HS-27A (cell line): Measurements from ENCODE around the gene SUSD5.
"Not testable (repeated sequence)": the region's sequence is repeated elsewhere in the genome, so short reads cannot be mapped to it uniquely, and the experiment has no call there.

Experiments
- DNase-seq: peaks from one replicate; pipeline ENCODE4 v3.0.0-alpha.2; 2012; ENCODE audit warnings: low read depth, missing footprints

The SUSD5 gene

DNA sequence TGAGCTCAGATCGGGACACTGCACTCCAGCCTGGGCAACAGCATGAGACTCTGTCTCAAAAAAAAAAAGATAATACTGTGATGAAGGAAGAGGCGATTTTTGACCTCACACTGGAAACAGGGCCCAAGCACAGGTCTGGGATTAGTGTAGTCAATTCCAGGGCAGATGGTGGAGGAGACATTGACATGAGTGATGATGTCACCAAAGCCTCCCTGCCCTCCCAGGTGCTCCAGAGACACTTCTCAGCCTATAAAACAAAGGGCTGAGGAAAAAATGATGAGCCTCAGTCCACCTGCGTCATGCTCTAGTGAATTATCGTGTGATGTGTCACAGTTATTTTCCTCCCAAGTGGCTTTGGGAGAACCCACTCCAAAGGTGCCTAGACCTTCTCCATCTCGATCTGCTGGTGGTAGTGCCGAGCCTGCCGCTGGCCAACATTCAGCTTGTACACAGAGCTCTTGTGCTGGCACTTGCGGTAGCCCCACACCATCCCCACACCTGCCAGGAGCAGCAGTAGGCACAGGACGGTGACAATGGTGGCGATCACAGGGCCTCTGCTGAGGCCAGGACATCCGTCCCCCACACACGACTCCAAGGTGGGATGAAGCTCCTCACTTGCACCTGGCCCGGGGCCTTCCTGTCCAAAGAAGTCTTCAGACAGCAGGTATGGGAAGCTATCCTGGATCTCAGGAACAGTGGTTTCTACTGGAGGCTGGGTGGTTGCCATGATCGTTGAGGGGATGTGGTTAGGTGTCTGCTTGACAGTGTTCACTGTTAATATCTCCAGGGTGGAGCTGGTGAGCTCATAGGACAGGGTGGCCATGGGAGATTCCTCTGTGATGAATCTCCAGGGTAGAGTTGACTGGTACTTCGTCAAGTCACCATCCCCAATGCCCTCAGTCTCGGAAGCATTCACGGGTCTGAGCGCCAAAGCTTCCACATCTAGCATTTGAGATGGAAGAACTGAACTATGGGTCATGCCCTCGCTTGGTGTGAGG lies 65.9 kb downstream of the SUSD5 start:
- no peak for DNase-seq

DNA sequence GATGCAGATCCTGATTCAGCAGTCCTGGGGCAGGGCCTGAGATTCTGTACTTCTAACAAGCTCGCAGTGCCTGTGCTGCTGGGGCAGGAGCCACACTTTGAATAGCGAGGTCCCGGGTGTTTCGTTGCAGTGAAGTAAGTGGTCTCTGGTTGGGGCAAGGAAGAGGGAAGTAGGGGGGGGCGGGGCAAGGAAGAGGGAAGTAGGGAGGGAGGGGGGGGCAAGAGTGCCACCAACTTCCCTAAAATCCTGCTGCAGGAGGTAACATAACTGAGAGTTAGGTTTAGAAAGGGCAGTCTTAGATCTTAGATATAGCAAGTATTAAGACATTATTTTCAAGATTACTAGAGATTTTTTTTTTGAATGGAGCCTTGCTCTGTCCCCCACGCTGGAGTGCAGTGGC lies 69.3 kb downstream of the SUSD5 start:
- DNase-seq: no peak

DNA sequence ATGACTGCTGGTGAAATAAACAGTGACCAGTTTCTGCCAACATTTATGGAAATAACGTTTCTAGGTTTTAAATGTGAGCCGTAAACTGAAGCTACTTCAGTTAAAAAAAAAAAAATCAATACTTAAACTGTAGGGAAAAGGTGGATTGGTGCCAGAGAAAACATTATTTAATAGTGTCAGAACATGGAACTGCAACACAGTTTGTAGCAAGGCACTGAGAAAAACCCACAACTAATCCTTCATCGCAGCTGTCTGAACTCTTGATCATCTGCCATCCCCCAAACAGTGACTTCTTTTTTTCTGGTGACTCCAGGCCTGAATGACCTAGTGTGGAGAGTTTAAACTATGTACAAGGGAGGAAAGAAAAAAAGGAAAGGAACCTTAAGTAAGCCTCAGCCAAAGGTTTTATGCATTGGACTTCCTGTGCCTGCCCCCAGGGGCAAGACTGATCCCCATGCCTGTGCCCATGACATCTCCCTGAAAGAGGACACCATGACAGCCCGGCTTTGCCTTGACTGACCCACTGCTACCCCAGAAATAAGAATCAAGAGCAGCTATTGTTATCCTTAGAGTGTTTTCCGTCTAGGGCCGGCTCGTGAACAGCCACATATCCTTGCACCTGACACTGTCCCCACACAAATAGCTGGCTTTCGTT lies 71.7 kb downstream of the SUSD5 start:
- peak; percentile 45 for DNase-seq

DNA sequence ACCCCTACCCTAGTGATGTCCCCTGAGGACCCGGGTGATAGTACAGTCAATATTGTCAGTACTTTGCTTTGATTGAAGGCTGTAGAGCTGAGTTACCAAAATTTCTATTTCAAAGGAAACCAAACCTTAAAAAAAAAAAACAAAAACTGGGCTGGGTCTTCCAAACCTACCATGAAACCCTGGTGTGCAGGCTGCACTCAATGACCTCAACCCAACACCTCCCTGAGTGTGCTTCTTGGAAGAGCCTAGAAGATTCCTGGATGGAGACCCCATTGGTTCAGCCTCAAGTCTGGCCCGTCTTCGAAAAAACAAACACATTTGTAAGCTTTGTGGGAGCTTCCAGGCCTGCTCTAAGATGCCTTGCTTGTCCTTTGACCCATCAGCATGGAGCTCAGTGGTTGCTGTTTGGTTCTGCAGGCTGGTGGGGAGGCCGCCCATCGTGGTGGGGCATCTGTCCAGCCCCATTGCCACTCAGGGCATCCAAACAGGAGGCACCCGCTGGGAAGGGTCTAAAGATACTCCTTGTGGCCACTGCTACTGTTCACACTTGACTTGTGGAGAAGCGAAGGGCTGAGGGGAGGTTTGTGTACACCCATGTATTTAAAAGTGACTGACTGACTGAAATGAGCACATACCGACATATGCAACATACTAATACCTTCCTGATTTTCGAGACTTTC lies 72.6 kb downstream of the SUSD5 start:
- DNase-seq: no peak

DNA sequence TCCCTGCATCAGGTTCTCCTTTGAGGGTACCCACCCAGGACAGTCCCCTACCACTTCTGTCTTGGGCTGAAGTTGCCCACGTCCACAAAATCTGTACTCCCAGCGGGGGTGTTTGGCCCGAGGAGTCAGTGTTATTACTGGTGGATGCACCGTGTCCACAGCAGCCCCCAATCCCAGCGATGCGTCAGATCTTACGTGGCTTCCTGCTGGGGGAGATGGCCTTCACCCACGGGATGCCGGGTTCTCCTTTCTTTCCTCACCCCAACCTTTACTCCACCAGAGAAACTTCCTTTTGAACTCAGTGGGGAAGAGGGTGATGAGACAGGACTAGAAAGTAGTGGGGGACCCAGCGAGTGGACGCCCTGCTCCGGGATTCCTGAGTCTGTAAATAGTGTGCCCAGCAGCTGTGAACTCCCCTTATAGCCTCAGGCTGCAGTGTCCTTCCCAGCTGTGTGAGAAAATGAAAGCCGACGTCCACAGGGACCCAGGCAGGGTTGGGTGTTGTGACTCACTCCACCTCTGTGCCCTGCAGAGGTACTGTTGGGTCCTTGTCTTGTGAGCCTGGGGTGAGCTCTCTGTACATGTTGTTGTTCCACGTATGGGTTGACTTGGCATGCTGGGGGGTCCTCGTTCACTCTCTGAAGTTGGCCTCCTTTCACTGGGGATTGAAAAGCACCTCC lies 73.2 kb downstream of the SUSD5 start:
- DNase-seq: no peak

DNA sequence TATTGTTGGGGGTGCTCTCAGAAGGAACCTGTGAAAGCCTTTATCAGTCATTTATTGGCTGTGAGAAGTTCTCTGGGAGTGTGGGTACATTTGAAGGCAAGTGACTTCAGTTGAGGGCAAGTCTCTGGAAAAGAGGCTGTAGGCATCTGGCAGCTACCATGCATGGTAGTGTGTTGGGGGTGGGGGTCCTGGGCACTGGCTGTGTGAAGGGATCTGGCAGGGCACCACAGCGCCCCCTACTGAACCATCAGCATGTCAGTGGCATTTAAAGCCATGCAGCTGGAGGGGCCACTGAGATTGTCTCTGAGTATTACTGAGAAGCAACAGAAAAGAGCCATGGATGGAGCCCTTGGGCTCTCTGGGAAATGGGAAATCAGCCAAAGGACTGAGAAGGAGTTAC lies 74.2 kb downstream of the SUSD5 start:
- no peak for DNase-seq

DNA sequence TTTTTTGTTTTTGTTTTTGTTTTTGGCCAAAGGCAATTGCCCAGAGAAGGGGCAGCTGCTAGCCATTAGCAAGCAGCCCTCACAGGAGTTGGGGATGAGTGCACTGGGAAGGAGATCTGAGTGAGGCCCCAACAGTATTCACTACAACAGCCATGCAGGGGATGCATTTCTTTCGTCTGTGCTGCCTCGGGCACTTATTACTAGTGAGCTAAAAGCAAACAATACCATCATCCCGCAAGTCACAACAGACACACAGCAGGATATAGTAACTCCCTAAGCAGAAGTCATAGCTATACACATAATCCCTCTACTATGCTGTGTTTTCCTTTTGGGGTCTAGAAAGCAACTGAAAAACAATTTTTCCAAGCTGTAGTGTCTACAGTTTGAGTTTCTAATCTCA lies 77.6 kb downstream of the SUSD5 start:
- DNase-seq: no peak

DNA sequence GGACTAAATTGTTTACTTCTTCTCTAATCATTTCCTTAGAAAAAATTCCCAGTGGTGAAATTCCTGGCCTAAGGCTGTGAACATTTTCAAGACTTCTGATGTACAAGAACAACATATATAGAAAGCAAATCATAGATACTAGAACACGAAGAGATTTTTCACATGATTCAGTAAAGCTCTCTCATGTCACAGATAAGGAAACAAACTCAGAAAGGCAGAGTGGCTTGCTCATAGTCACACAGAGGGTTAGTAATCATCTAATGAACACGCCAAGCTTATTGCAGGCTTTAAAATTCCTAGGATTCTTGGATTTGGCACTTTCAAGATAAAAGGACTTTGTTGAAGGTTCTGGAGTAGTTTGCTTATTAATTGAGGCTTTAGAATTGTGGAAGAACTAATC lies 78.6 kb downstream of the SUSD5 start:
- no peak for DNase-seq

DNA sequence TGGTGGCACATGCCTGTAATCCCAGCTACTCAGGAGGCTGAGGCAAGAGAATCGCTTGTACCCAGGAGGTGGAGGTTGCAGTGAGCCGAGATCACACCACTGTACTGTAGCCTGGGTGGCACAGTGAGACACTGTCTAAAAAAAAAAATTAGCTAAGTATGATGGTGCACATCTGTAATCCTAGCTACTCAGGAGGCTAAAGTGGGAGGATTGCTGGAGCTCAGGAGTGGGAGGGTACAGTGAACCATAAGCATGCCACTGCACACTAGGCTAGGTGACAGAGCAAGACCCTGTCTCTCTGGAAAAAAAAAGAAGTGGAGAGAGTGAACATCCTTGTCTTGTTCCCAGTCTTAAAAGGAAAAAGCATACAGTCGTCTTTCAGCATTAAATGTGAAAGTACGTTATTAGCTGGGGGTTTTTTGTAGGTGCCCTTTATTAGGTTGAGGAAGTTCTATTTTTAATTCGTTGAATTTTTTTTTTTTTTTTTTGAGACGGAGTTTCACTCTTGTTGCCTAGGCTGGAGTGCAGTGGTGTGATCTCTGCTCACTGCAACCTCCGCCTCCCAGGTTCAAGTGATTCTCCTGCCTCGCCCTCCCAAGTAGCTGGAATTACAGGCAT lies 79.5 kb downstream of the SUSD5 start:
- not testable (repeated sequence) for DNase-seq

DNA sequence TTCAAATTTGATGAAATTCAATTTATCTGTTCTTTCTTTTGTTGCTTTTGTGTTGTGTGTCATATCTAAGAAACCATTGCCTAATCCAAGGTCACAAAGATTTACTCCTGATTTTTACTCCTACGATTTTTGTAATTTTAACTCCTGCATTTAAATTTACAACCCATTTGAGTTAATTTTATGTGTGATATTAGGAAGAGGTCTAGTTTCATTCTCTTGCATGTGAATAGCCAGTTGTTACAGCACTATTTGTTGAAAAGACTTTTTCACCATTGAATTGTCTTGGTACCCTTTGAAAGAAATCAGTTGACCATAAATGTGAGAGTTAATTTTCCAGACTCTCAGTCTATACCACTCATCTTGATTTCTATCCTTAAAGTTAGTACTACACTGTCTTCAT lies 80.9 kb downstream of the SUSD5 start:
- no peak for DNase-seq

DNA sequence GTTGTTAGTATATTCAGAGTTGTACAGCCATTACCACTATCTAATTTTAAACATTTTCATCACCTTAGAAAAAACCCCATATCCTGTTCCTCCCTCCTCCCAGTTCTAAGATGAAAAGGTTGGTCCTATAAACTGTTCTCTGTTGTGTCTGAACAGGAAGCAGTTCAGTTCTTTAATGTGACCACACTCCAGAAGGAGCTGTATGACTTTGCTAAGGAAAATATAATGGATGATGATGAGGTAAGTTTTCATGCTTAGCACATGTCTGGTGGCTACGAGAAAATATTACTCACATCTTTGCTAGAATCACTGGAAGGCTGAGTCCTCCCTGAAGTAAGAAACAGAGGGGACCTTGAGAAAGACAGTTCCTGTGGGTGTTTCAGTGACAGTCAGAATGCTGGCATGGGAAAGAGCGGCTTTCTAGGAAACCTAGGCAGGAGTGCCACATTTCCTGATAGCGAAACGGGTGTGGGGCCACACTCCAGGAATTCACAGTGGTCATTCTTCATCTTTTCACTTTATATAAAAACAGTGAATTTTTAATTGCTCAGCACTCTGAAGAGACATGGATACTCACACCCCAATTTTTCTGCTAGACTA lies 84.5 kb downstream of the SUSD5 start:
- DNase-seq: no peak

DNA sequence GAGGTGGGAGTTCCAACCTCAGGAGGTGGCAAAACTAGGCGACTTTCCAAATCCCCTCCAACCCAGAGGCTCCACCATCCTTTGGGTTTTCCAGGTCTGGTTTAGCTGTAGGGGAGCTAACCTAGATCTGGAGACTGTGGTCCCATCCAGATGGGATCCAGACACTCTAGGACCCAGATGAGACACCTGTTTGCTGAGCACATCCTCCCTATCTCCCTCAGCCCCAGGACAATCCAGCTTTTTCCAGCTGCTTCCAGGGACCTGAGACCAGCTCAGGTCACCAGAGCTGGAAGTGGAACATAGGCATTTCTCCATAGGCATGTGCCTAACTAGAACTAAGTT lies 86.6 kb downstream of the SUSD5 start:
- DNase-seq: no peak

DNA sequence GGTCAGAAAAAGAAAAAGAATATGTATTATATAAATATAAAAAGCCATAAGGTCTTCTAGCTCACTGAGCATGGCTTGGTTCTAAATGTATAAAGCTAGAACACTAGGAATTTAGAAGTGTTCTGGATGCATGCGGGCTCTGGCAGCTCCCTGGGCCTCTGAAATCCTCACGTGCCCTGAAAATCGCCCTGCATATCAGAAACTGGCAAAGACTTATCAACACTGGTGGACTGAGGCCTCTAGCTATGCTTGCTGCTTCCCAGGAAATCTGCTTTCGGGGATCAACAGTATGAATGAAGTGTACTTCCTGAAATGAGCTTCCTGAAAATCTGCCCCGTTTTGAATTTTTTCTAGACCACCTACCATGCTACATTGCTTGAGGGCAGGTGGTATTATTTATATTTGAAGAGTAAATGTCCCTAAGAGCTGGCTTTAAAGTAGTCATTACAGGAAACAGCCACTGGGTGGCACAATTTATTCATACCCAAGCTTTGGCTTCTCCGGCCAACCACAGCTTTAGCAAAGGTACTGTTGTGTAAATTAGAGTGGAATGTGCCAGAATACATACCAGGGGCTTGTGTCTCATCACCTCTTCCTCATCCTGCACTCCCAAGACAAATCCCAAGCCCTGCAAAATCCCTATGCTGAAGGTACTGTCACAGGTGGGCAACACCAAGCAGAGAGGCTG lies 87.1 kb downstream of the SUSD5 start:
- peak; percentile 52 for DNase-seq

DNA sequence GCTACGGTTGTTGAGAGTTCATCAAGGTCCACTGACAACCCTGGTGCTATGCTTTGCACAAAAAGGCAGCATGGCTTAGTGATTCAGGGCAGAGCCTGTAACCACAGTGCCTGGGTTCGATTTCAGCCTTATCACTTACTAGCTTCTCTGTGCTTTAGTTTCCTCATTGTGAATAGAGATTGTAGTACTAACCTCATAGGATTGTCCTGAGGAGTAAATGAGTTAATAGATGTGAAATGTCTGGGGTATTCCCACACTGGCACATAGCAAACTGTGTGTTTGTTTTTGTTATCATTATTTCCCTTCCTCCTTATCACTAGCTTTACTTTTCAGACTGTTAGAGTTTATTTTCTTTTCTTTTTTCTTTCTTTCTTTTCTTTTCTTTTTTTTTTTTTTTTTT lies 88.5 kb downstream of the SUSD5 start:
- DNase-seq: no peak

DNA sequence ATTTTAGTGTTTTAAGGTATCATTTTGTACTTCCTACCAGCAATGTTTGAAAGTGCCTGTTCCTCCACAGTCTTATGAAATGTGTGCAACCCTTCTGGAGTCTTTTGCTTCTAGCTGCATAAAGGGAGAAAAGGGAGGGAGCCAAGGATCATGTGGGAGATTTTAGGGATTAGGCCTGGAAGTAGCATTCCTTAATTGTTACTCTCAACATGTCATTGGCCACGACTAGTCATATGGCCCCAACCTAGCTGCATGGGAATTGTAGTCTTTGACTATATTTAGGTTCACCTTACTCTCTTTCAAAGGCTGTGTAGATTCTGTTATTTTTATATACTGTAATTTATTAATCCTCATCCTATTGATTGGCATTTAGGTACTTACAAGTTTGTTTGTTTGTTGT lies 89.9 kb downstream of the SUSD5 start:
- no peak for DNase-seq

DNA sequence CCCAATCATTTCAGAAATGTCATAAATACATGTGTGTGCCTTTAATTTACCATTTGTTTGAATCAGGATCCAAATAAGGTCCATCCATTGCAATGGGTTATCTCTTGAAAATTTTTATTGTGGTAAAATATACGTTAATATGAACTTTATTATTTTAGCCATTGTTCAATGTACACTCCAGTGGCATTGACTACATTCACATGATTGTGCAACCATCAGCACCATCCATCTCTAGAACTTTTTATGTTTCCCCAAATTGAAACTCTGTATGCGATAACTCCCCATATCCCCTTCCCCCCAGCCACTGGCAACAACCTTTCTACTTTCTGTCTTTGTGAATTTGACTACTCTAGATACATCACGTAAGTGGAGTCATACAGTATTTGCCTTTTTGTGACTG lies 92.8 kb downstream of the SUSD5 start:
- DNase-seq: no peak

DNA sequence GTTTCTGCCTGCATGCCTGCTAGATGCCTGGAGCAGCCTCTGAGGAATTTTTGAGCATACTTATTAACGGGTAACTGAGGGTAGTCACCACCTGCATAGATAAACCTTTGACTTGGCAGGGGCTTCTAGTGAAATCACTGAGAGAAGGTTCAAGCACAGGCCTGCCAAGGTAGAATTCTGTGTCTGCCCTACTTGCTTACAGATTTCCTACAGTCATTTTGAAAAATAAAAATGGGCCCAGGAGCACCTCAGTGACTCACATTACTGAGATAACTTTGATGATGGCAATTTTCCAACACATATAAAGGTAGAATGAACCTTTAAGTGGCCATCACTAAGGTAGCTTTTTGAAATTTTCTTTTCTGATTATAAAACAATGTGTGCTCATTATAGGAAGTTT lies 94.0 kb downstream of the SUSD5 start:
- DNase-seq: no peak

DNA sequence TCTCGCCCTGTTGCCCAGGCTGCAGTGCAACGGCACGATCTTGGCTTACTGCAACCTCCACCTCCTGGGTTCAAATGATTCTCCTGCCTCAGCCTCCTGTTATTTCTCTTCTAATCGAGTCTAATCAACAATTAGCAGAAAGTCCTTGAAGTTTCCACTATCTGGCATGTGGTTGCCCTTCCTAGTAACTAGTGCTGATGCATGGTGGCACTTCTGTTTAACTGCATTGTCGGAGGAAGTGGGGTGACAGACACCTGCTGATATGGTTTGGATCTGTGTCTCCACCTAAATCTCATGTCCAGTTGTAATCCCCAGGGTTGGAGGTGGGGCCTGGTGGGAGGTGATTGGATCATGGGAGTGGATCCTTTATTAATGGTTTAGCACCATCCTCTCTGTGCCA lies 95.6 kb downstream of the SUSD5 start:
- DNase-seq: no peak

DNA sequence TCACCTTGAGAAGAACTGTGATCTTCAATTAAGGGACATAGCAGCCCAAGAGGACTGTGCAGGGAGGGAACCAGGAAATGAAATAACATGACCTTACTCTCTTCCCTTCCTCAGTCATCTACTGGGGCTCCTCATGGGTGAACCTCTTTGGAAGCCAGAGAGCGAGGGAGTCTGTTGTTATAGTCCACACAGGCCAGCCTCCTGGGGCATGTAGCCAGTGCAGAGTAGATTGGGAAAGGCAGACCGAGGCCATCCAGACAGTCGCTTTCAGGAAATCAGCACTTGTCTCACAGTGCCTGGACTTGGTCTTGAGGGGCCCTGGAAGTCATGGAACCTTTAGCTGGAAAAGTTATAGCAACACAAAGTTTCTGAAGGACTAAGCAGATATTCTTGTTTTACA lies 98.7 kb downstream of the SUSD5 start:
- DNase-seq: no peak

DNA sequence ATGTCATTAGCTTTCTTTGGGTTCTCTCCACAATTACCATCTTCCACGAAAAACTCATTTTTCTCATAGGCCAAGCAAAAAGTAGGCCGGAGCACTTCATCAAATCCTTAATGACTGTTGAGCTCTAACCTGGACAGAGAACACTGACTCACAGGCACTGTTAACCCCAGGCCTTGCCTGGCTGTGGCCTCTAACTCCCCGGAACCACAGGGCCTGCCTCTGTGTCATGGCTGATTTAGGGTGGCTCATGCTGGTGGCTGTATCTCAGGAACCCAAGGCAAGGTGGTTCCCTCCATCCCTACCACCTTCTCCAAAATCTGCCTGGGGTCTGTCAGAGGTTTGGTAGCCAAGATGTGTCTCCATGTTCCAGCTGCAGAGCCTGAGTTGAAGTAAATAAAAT lies 101.1 kb downstream of the SUSD5 start:
- no peak for DNase-seq
